ENCODE results near the gene GRK5.

The GRK5 gene

GRCh38 chr10:119207366-119207666, at the start of gene GRK5:
GRK5 (plus strand) TSS chr10:119207571; CDS start chr10:119207918, 347 bp downstream.
- TF ChIP-seq CTCF (conservative IDR thresholded peaks at IDR 0.05) = no peak
- peak within 1 kb of the TSS; percentile 91 for H3K27ac ChIP-seq

- H3K27ac ChIP-seq = no peak overlapping the region
- no peak for TF ChIP-seq CTCF (conservative IDR thresholded peaks at IDR 0.05)
Measured at GRCh38 chr10:119159332-119159731, 48.0 kb upstream of the GRK5 start.

- H3K27ac ChIP-seq = no peak overlapping the region
- TF ChIP-seq CTCF (conservative IDR thresholded peaks at IDR 0.05) = no peak
Measured at GRCh38 chr10:119161680-119162451, 45.5 kb upstream of the GRK5 start.

- no peak for TF ChIP-seq CTCF (conservative IDR thresholded peaks at IDR 0.05)
- H3K27ac ChIP-seq = no peak overlapping the region
Measured at GRCh38 chr10:119162452-119163092, 44.8 kb upstream of the GRK5 start.

GRCh38 chr10:119165171-119166117, 41.9 kb upstream of the GRK5 start, which contains the start of gene SFXN4:
SFXN4 (minus strand) TSS chr10:119165714; CDS start chr10:119165647, 67 bp downstream.
- no peak for TF ChIP-seq CTCF (conservative IDR thresholded peaks at IDR 0.05)
- peak within 1 kb of the TSS; percentile 86 for H3K27ac ChIP-seq

- peak overlapping the region; percentile 86 for H3K27ac ChIP-seq
- TF ChIP-seq CTCF (conservative IDR thresholded peaks at IDR 0.05) = no peak
Measured at GRCh38 chr10:119166118-119166500, 41.3 kb upstream of the GRK5 start.

- TF ChIP-seq CTCF (conservative IDR thresholded peaks at IDR 0.05) = no peak
Measured at GRCh38 chr10:119166564-119166963, 40.8 kb upstream of the GRK5 start.

More at GRCh38 chr10:119166564-119166963, 40.8 kb upstream of the GRK5 start:
- H3K27ac ChIP-seq = peak overlapping the region; percentile 86
